ENCODE measurements around the gene RNASE12. TPM values are rescaled to one million over a fixed set of nuclear protein-coding genes. Genes with fewer than 3 reads are reported as not detected.
"Not testable (repeated sequence)": the region's sequence is repeated elsewhere in the genome, so short reads cannot be mapped to it uniquely, and the experiment has no call there.

The RNASE12 gene
- polyA plus RNA-seq, 1 of the 3 experiments (the other 2 are of a cell fraction): not detected

- Histone ChIP-seq H3K4me2 (no peak overlapping the region), H3K9ac (no peak overlapping the region), H3F3A (replicated peaks; ENCODE audit: insufficient read depth) (no peaks in the 10 kb centered on the region), H3K36me3 (replicated peaks in 1 of 2; ENCODE audit: control insufficient read depth in 1 of 2, insufficient read depth in 2 of 2, low read length in 1 of 2) (no peaks in the 10 kb centered on the region), H3K4me1 (ENCODE audit: control insufficient read depth in 1 of 2, insufficient read depth in 2 of 2, low read depth in 1 of 2, low read length in 1 of 2) (no peaks in the 10 kb centered on the region), H3K9me3 (no peaks in the 10 kb centered on the region), H3K9me2 (no peaks in the 10 kb centered on the region), H4K20me1 (ENCODE audit: insufficient read depth) (no peaks in the 10 kb centered on the region), H3K4me3 (ENCODE audit: low read depth in 2 of 2, low read length in 1 of 2) (no peak overlapping the region), H2AFZ (ENCODE audit: low read depth) (no peak overlapping the region), H3K79me2 (ENCODE audit: insufficient read depth) (no peaks in the 10 kb centered on the region), H3K27me3 (ENCODE audit: insufficient read depth) (peaks cover 18% of the 10 kb centered on the region; the same call in 1 of the 2 replicates), H3K27ac (ENCODE audit: low read depth in 2 of 2, low read length in 1 of 2) (no peak overlapping the region)
- no peak for TF ChIP-seq FOXM1 (IDR thresholded peaks at IDR 0.05; ENCODE audit: low read depth)
- no peak for TF ChIP-seq GABPA (IDR thresholded peaks at IDR 0.05; ENCODE audit: low read depth)
- no peak for TF ChIP-seq NRF1 (IDR thresholded peaks at IDR 0.05; ENCODE audit: low read depth, low read length)
- TF ChIP-seq RXRA (IDR thresholded peaks at IDR 0.05; ENCODE audit: borderline replicate concordance, low read depth): no peak
- TF ChIP-seq FOSL2 (IDR thresholded peaks at IDR 0.05; ENCODE audit: borderline replicate concordance, low read depth): no peak
- TF ChIP-seq, protein P1, sequence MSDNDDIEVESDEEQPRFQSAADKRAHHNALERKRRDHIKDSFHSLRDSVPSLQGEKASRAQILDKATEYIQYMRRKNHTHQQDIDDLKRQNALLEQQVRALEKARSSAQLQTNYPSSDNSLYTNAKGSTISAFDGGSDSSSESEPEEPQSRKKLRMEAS (IDR thresholded peaks at IDR 0.05; ENCODE audit: low read depth): no peak
- no peak for TF ChIP-seq NFIC (IDR thresholded peaks at IDR 0.05; ENCODE audit: borderline replicate concordance)
- TF ChIP-seq EP300 (IDR thresholded peaks at IDR 0.05; ENCODE audit: borderline replicate concordance in 1 of 2, low read depth in 1 of 2, low read length in 1 of 2): no peak
- TF ChIP-seq USF2 (IDR thresholded peaks at IDR 0.05; ENCODE audit: borderline replicate concordance, low read depth, low read length): no peak
- no peak for TF ChIP-seq GATA2 (CRISPR knock-in tag; IDR thresholded peaks at IDR 0.05)
- no peak for TF ChIP-seq SMC3 (IDR thresholded peaks at IDR 0.05; ENCODE audit: low read depth, low read length)
- no peak for TF ChIP-seq USF1 (IDR thresholded peaks at IDR 0.05; ENCODE audit: borderline replicate concordance, low read depth)
- no peak for TF ChIP-seq IRF3 (IDR thresholded peaks at IDR 0.05; ENCODE audit: low read depth, low read length)
- TF ChIP-seq TEAD4 (IDR thresholded peaks at IDR 0.05; ENCODE audit: borderline replicate concordance, insufficient read depth): no peak
- TF ChIP-seq, protein P2, sequence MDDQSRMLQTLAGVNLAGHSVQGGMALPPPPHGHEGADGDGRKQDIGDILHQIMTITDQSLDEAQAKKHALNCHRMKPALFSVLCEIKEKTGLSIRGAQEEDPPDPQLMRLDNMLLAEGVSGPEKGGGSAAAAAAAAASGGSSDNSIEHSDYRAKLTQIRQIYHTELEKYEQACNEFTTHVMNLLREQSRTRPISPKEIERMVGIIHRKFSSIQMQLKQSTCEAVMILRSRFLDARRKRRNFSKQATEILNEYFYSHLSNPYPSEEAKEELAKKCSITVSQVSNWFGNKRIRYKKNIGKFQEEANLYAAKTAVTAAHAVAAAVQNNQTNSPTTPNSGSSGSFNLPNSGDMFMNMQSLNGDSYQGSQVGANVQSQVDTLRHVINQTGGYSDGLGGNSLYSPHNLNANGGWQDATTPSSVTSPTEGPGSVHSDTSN (IDR thresholded peaks at IDR 0.05): no peak
- TF ChIP-seq SIN3A (IDR thresholded peaks at IDR 0.05; ENCODE audit: borderline replicate concordance, low read depth, low read length): no peak
- no peak for TF ChIP-seq TCF12 (IDR thresholded peaks at IDR 0.05)
- no peak for DNase-seq
- POLR2A ChIA-PET: no interaction called here
- WGBS (ENCODE audit: low lambda C conversion rate): 12% methylated on average over 3 of the region's 3 CpGs
- CTCF ChIA-PET: no interaction called here
Measured at GRCh38 chr14:20578325-20578724, 12.9 kb downstream of the RNASE12 start.

DNA sequence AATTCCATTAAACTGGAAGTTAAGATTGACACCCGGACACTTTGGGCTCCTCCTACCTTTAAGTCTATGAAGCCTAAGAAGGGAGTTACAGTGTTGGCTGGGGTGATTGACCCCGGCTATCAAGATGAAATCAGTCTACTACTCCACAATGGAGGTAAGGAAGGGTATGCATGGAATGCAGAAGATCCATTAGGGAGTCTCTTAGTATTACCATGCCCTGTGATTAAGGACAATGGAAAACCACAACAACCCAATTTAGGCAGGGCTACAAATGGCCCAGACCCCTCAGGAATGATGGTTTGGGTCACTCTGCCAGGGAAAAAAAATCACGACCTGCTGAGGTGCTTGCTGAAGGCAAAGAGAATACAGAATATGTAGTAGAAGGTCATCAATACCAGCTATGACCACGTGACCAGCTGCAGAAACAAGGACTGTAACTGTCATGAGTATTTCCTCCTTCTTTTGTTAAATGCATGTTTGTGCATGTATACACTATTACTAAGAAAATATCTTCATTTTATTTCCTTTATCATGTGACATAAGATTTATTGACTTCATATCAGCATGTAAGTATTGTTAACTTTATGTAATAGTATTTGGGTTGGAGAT, 18.7 kb downstream of the RNASE12 start:
- DNase-seq; H3K27me3 ChIP-seq (ENCODE audit: insufficient read depth); H3K79me2 ChIP-seq (ENCODE audit: insufficient read depth); H3K27ac ChIP-seq (ENCODE audit: low read depth in 2 of 2, low read length in 1 of 2); POLR2A ChIA-PET; H3K9me3 ChIP-seq; H3K4me1 ChIP-seq (ENCODE audit: control insufficient read depth in 1 of 2, insufficient read depth in 2 of 2, low read depth in 1 of 2, low read length in 1 of 2); H3K4me2 ChIP-seq; CTCF ChIA-PET; H4K20me1 ChIP-seq (ENCODE audit: insufficient read depth); H3K4me3 ChIP-seq (ENCODE audit: low read depth in 2 of 2, low read length in 1 of 2); H3K9me2 ChIP-seq; H3K9ac ChIP-seq; H3F3A ChIP-seq (replicated peaks; ENCODE audit: insufficient read depth); H3K36me3 ChIP-seq (replicated peaks in 1 of 2; ENCODE audit: control insufficient read depth in 1 of 2, insufficient read depth in 2 of 2, low read length in 1 of 2); H2AFZ ChIP-seq (ENCODE audit: low read depth): not testable (repeated sequence)
- 3% methylated on average over 4 of the region's 4 CpGs for WGBS (ENCODE audit: low lambda C conversion rate)

GRCh38 chr14:20570720-20571119, 20.5 kb downstream of the RNASE12 start:
- H3K79me2 ChIP-seq (ENCODE audit: insufficient read depth); H3K27me3 ChIP-seq (ENCODE audit: insufficient read depth); POLR2A ChIA-PET; H4K20me1 ChIP-seq (ENCODE audit: insufficient read depth); H2AFZ ChIP-seq (ENCODE audit: low read depth); H3K9me3 ChIP-seq; H3K36me3 ChIP-seq (replicated peaks in 1 of 2; ENCODE audit: control insufficient read depth in 1 of 2, insufficient read depth in 2 of 2, low read length in 1 of 2); H3K27ac ChIP-seq (ENCODE audit: low read depth in 2 of 2, low read length in 1 of 2); H3K4me1 ChIP-seq (ENCODE audit: control insufficient read depth in 1 of 2, insufficient read depth in 2 of 2, low read depth in 1 of 2, low read length in 1 of 2); H3F3A ChIP-seq (replicated peaks; ENCODE audit: insufficient read depth); H3K4me2 ChIP-seq; H3K9ac ChIP-seq; H3K4me3 ChIP-seq (ENCODE audit: low read depth in 2 of 2, low read length in 1 of 2); H3K9me2 ChIP-seq; DNase-seq; CTCF ChIA-PET: not testable (repeated sequence)
- WGBS (ENCODE audit: low lambda C conversion rate): 0% methylated on average over 1 of the region's 1 CpG
